VCaP (cell line): ENCODE results near the gene ADPRH.

Source experiments
- H3K27ac ChIP-seq: fragments of 450-650 bp; 2 replicates; pipeline ENCODE4 v1.5.1; 2017
- TF ChIP-seq, protein P1 (sequence below): fragments of 450-650 bp; conservative IDR thresholded peaks from 2 replicates; pipeline ENCODE4 v1.5.1; 2017; ENCODE audit warnings: mild to moderate bottlenecking, moderate library complexity

ADPRH gene

DNA sequence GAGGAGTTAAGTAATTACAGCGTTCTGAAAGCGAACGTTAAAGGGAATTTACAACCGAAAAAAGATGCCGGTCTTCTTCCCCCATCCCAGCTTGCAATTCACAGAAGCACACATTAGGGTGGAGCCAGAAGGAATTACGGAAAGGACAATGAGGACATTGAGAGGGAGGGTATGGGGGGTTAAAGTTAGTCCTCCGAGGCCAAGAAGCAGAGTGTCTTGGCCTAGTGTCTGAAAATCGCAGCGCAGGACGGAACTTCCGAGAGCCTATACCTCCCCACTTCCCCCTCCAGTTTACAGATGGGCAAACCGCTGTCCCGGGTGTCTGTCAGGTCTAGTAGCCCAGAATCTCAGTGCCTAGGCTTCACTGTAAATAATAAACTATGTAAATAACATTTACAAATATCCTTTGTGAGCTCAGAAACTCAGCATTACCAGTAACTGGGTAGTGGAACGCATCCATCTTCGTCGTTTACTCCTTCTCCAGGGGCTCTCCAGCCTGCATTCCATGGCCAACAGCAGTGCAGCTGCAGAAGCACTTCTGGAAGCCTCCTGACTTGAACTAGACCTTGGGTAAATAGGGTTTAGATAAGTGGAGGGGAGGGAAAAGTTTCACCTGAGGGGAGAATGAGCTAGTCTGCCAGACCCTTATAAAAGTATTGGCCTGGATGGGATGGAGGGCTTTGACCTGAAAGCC, 922 bp downstream of the ADPRH start:
- TF ChIP-seq, protein P1, sequence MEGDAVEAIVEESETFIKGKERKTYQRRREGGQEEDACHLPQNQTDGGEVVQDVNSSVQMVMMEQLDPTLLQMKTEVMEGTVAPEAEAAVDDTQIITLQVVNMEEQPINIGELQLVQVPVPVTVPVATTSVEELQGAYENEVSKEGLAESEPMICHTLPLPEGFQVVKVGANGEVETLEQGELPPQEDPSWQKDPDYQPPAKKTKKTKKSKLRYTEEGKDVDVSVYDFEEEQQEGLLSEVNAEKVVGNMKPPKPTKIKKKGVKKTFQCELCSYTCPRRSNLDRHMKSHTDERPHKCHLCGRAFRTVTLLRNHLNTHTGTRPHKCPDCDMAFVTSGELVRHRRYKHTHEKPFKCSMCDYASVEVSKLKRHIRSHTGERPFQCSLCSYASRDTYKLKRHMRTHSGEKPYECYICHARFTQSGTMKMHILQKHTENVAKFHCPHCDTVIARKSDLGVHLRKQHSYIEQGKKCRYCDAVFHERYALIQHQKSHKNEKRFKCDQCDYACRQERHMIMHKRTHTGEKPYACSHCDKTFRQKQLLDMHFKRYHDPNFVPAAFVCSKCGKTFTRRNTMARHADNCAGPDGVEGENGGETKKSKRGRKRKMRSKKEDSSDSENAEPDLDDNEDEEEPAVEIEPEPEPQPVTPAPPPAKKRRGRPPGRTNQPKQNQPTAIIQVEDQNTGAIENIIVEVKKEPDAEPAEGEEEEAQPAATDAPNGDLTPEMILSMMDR: no peak
- H3K27ac ChIP-seq: peak overlapping the region; percentile 90

DNA sequence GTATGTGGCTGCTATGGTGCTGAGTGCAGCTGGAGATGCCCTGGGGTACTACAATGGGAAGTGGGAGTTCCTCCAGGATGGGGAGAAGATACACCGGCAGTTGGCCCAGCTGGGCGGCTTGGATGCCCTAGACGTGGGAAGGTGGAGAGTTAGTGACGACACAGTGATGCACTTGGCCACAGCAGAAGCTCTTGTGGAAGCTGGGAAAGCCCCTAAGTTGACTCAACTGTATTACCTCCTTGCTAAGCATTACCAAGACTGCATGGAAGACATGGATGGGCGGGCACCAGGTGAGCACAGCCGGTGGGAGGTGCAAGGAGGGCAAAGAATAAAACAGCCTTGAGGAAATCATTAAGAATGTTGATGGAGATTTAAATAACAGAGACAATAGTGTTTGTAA, 2.9 kb downstream of the ADPRH start:
- no peak overlapping the region for H3K27ac ChIP-seq
- TF ChIP-seq, protein P1: no peak

DNA sequence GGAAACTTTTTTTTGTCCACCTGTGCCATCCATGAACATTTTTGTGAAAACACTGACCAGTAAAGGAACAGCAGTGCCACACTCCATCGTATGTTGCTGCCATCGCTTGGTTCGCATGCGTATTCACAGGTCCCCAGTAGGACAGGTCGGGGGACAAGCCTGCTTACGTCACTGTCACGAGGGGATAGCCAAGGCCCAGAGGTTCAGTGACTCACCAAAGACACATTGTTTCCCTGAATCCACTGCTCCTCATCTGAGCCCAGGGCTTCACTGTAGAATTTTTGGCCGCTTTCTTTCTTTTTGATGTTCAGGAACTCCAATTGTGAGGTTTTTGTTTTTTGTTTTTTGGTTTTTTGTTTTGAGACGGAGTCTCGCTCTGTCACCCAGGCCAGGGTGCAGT, 5.9 kb downstream of the ADPRH start:
- H3K27ac ChIP-seq: no peak overlapping the region
- TF ChIP-seq, protein P1: no peak

DNA sequence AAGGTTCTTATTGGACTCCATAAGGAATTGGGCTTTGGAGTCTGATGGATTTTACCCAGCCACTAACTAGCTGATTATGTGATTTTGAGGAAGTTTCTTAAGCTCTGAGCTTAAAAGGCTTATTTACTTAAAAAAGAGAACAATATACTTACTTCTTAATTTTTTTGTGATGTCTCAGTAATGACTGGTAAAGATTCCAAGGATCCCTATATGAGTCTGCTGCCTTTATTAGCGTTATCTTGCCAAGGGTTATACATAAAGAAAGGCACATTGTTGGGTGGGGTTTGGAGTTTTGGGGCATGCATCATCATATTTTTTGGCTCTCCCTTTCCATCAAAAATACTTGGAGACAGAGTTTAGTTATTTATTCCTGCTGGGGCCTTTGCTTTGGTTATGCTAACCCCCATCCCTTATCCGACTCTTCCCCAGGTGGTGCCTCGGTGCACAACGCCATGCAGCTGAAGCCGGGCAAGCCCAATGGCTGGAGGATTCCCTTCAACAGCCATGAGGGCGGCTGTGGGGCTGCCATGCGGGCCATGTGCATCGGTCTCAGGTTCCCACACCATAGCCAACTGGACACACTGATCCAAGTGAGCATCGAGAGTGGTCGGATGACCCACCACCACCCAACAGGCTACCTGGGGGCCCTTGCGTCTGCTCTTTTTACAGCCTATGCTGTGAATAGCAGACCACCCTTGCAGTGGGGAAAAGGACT, 6.7 kb downstream of the ADPRH start:
- no peak overlapping the region for H3K27ac ChIP-seq
- TF ChIP-seq, protein P1: no peak

DNA sequence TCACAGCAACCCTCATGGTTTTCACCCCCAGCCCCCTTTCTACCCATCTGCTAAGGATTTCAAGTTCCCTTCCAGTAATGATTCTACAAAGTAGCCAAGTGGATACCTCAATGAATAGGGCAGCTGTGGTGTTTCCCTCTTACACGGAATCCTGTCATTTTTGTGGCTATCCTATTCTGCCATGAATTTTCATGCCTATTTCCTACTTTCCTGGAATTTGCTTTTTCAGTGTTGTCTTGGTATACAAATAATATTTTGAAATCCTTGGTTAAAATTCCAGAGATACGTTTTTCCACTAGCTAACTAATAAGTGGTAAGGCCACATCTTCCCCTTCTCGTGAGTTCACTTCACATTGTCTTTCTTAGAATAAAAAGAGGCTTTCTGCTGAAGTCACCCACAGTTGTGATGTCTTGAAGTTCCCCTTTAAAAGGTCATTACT, 7.5 kb downstream of the ADPRH start:
- TF ChIP-seq, protein P1: no peak
- no peak overlapping the region for H3K27ac ChIP-seq

DNA sequence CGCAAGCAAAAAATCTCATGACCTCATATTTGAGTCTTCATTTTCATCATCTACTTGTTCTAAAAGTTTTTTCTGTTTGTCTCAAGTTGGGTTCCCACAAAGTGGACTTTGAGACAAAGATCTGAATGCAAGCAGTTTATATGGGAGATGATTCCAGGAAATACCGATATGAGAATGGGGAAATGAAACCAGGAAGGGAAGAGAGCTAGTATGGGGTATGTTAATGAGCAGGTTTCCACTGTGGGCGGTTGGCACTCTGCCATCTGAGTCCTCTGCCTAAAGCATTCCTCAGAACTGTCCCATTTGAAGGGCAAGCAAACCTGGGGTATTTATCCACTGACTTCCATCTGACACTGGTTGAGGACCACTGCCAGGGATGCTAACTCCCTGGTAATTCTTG, 8.8 kb downstream of the ADPRH start:
- no peak overlapping the region for H3K27ac ChIP-seq
- TF ChIP-seq, protein P1: no peak

DNA sequence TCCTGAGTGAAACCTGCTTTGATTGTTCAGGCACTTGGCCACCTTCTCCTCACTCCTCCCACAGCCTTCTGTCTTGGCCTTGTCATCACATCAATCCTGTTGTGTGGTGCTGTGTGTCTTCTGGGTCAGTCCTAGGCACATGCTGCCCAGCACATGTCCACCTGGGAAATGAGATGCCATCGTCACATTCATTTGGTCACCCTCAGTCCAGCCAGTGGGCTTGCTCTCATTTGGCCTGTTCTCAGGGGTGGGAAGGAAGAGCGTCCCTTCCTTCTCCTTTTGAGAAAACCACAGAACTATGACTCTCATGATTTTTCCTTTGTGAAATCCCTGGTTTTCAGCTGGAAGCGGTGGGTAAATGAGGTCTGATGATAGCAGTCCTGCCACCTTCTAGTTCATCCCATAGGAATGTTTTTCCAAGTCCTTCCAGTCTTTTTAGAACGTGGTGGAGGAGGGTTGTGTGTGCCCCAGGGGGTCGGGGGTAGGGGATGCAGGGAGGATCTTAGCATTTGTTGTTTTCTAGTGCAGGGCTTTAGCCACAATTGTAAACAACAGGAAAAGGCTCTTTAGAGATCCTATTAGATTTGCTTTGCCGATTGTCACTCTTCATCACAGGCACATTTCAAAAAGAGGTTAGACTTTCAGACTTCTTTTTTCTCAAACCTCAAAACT, 9.9 kb downstream of the ADPRH start:
- H3K27ac ChIP-seq: no peak overlapping the region
- TF ChIP-seq, protein P1: no peak
